T-helper 2 cell (primary cell): ENCODE data around the gene CHD2.
"Not testable (repeated sequence)": the region's sequence is repeated elsewhere in the genome, so short reads cannot be mapped to it uniquely, and the experiment has no call there.

ENCODE experiments used
- DNase-seq, 5 experiments: peaks; one replicate each; pipeline versions ENCODE4 v3.0.0 to v3.0.0-alpha.2; 2012 to 2022
- total RNA-seq, 2 donors: gene quantifications; one replicate each; lab custom pipeline; 2026; lab: John Stamatoyannopoulos, UW

The CHD2 gene
- 939 to 1,678 reads per million in 2 donors for total RNA-seq

DNA sequence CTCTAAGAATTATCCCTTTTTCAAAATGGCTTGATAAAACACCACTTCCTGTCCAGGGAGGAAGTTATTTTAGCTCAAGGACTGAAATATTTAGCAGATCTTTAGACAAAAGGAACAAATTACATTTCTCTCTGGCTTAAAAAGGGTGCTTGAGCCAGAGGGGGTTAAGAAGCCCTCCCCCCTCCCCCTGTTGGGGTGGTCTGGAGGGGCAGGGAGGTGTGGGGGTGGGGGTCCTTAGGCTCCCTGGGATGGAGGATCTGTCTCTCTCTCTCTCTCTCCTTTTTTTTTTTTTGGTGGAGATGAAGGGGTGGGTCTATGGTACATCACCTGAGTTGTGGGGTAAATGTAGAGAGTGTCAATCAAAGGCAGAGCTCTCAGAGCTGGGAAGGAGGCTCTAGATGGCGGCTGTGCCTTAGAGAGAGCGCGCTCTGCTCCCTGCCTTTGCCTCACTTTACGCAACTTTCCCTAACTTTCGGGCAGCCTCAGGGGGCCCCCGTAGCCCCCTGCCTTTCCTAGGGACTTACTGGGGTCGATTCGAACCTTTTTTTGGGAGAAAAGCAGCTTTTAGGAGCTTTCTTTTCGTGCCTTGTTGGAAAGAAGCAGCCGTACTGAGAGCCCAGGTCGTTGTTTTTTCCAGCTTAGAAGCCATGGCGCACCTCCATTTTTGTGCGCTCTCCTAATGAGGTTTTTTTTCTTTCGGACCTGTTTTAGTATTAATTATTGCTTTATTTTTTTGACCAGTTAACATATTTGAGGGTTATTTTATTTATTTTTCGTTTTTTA lies at the start of gene CHD2:
CHD2 (plus strand) TSS at position 377 of the 783 bp plus-strand sequence. CDS start 914 bp downstream, outside the sequence.
- DNase-seq, result peak; percentile 35 to 94 (median 64)

DNA sequence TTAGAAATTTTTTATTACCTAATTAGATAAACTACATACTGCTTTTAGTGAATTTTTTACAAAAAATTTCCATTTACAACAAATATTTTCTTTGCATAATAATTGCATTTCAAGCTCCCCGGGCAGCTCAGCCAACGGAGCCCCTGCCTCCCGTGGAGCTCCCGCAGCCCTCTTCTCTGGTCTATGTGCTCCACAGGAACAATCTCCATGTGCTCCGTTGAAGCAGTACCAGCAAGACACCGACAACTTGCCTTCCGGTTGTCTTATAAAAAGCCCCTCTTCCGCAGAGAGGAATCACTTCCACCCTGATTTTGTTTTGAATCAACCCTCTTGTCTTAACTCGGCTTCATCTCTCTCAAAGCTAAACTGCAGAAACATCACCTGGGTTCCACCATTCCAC lies 46.9 kb upstream of the CHD2 start:
- DNase-seq, result no peak

DNA sequence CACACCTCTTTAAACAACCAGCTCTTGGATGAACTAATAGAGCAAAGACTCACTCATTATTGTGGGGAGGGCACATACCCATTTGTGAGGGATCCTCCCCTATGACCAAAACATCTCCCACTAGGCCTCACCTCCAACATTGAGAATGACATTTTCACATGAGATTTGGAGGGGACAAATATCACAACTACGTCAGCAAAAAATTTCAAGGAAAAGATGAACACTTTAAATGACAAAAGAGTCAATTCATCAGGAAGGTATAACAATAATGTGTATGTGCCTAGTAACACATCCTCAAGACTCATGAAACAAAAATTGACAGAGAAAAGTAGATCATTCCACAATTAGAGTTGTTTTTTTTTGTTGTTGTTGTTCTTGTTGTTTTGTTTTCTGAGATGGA lies 38.4 kb upstream of the CHD2 start:
- no peak for DNase-seq

DNA sequence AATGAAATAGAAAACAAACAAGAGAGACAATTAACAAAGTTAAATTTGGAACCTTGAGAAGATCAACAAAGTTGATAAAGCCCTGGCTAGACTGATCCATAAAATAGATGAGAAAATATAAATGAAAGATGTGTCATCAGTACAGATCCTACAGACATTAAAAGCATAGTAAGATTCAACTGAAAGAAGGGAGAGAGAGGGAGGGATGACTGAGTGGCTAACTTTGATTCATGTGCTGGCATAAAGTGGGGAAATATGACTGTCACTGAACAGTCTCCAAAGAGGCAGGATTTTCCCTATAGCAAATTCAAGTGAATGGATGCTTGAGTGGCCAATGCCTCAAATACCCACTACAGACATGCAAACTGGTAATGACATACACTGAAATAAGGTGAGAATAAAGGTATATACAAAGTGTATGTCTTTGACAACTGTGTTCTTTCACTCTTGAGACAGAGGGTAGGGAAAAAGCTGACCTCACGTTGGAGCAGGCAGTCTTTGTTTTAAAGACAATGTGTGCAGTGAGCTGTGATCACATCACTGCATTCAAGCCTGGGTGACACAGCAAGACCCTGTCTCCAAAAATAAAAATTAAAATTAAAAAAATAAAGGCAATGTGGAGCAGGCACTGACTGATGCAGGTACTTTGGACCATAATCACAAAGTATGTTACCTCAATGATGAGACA lies 35.9 kb upstream of the CHD2 start:
- no peak for DNase-seq

DNA sequence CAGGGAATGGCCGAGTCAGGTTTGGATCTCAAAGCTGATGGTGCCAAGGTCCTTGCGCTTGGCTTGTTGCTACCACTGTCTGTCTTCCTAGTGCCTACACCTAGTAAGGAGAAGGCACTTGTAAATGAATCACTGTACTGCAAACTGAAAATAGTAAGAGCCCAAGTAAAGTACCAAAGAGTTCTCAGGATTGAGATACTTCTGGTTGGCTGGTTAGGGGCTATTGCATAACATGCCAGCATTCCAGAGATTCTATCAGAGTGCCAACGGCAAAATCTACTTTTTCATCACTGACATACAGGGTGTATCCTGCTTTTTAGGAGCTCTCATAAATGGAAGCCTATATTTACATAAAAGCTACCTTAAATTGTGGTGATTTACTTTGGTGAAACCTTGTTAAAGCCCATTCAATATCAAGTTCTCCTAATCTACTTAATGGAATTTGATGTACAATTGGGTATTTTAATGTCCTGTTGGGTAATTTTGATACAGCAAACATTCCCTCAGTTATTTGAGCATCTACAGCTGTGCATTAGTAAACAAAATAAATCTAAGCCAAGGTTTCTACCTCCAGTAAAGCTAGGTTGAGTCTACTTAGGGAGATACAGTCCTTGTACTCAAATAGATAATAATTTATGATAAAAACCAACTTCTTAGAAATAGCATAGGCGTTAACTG lies 30.7 kb upstream of the CHD2 start:
- DNase-seq, result no peak

DNA sequence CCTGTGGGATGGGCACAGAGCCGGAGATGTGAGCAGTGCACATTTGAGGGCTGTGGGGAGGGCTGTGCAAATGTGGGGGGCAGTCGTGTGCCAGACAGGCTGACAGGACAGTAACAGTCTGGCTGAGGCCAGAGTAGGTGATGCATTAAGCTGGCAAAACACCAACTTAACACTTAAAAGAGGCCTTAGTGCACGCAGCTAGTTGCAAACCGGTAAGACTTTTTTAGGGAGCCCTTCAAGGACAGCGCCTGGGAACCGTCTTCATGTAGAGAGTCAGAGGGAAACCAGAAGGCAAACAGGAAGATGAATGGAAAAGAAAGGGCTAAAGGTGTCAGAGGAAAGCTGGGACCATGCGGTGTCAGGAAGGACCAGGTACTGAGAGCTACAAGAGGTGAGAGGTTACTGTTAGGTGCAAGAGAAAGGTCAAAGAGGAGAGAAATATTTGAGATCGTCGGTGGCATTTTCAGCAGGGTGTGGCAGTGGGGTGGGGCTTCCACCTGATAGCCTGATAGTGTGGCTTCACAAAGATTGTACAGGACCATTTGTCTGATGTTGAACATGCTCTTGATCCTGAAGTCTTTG lies 30.0 kb upstream of the CHD2 start:
- DNase-seq, result no peak

DNA sequence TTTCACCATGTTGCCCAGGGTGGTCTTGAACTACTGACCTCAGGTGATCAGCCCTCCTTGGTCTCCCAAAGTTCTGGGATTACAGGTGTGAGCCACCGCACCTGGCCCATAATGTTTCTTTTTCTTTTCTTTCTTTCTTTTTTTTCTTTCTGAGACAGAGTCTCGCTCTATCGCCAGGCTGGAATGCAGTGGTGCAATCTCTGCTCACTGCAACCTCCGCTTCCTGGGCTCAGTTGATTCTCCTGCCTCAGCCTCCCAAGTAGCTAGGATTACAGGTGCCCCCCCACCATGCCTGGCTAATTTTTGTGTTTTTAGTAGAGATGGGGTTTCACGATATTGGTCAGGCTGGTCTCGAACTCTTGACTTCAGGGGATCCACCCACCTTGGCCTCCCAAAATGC lies 27.2 kb upstream of the CHD2 start:
- not testable (repeated sequence) for DNase-seq

DNA sequence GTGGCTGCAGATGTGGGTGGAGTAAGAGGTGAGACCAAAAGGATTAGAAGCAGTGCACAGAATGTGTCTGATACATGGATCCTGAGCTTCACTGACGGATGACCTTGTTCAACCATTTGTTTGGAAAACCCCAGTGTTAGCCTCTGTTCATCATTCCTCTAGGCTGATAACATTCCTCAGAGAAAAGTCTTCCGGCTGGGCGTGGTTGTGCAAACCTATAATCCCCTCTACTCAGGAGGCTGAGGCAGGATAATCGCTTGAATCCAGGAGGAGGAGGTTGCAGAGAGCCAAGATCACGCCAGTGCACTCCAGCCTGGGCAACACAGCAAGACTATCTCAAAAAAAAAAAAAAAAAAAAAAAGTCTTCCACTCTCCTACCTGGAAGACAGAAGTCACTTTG lies 23.1 kb upstream of the CHD2 start:
- DNase-seq, result no peak

DNA sequence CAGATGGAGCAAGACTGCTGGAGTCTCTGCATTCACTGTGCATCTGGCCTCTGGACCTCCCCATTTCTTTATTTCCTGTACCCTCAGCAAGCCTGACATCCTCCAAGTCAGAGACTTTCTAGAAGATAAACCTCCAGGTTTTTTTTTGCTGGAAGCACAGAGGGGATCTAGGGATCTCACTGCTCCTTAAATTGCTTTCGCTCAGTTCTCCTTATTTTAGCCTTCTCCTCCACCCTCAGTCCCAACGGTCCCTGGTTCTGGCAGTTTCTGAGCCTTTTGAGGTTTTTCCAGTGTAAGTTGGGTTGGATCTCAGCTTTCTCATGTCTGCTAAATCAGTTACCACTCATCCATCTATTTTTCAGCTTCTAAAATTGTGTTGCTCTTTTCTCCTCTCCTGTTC lies 22.7 kb upstream of the CHD2 start:
- DNase-seq, result no peak

DNA sequence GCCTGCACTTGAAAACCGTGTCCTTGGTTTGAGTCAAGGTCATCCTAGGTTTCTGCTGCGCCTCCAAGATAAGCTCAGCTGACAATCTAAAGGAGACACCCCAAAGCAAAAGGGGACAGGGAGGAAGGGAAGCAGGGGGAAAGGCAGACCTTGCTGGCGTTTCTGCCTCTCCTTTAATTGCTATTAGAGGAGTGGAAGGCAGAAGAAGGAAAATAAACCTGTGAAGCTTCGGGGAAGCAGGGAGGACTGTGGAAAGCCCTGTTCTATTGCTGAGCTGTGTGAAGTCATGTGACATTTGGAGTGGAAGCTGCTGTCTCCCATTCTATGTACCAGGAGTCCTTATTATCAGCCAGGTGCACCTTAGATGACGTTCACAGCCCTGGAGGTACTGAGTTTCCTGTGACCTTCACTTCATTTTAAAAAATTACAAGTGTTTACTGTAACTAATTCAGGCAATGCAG lies 21.5 kb upstream of the CHD2 start:
- DNase-seq, result no peak

DNA sequence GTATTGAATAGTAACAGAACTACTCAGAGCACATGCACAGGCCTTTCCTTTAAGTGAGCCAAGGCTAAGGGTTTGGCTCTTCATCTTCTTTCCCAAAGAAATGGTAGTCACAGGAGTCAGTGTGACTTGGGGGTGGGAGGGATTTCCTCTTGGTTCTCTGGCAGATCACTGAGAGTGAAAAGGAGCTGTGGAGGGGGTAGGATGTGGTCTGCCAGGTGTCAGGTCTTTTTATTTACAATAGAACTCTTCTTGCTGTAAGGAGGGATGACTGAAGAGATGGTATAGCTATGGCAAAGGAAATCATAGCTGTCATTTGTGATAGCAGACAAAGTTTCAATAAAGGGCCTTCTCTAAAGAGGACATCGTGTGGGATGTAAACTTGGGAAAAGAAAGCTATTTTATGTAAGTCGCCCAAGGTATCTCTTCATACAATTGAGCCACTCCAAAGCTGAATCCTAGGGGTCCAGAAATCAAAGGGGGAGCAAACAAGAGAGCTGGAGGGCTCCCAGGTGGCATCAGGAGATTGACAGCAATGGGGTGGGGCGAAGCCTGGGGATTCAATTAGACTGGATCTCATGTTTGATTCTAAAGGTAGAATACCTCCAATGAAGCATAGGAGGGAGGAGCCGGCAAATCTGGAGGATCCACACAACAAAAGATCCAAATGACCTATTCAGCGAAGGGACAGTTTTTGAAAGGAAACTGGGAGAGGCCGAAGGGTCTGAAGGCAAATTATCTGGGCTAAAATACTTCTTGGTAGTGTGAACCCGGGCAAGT lies 20.0 kb upstream of the CHD2 start:
- DNase-seq, result peak in 2 of 5 experiments; percentile 37 to 73

DNA sequence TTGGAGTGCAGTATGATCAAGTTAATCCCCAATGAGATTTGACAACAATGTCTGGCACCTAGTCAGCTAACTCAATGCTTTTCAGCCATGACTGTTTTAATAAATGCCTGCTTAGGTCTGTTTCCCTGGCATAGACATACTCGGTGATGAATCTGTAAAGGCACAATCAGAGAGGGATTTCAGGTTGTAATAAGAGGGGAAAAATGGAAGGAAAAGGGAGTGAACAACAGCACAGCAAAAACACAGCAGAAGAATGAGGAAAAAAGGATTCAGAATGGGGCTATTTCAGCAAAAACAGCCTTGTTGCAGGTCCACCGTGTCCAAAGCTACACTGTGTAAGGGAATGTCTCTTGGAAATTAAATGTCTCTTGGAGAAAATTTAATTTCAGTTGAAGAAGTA lies 19.3 kb upstream of the CHD2 start:
- DNase-seq, result no peak

DNA sequence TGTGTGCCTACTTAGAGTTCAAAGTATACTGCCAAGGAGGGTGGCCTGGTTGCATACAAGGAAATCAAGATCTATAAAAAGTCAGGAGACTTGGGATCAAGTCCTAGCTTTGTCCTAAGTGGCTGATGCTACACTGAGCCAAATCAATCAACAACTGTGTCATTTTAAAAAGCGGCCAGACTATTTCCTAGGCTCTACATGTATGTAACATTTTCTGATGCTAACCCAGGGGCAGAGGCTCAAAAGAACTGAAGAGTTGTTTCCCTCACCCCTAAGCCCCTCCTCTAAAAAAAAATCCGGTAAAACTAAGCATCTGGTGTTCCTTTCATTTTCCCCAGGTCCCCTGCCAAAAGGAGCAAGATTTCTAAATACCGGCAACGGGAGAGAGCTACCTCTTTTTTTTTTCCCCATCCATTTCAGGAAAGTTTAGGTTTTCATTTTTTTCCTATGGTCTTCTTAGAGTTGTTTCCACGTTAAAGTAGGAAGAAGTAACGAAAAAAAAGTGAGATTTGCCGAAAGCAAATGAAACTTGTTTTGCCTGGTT lies 18.8 kb upstream of the CHD2 start:
- peak in 1 of 5 experiments; percentile 52 for DNase-seq

DNA sequence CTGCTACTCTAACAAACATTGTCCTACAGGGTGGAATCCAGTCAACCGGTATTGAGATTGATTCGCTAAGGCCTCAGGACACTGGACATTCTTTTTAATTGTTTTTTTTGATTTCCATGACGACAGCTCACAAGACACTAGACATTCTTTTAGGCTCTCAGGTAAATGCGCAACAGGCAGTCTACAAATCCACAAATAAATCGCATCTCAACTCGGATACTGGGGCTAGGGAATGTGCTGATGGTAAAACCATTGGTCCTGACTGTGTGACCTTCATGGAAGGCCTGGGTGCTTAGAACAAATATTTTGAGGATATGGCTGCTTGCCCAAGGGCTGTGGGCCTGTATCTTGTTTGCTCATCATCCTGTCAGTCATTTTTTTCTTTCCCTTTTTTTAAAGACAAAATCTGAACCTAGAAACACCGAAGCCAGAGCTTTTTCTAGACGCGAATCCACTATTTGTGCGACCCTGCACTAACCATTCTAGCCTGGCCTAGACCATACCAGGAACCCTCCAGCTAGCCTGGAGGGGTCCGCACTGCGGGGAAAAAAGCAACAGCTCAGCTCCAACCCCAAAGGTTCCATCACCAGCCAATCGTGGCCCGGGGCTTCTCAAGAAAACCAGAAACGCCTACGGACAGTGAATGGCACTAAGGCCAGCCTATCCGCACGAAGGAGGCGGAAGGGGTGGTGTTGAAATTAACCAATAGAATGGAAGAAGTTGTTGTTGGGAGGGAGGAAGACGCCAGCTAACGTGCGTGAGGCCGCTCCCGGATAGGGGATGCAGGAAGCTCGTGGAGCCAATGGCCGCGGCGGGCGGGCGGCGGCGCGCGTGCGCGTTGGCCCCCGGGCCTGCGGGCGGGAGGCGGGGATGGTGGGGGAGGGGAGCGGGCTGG lies 18.1 kb upstream of the CHD2 start:
- peak; percentile 95 to 100 (median 97) for DNase-seq

DNA sequence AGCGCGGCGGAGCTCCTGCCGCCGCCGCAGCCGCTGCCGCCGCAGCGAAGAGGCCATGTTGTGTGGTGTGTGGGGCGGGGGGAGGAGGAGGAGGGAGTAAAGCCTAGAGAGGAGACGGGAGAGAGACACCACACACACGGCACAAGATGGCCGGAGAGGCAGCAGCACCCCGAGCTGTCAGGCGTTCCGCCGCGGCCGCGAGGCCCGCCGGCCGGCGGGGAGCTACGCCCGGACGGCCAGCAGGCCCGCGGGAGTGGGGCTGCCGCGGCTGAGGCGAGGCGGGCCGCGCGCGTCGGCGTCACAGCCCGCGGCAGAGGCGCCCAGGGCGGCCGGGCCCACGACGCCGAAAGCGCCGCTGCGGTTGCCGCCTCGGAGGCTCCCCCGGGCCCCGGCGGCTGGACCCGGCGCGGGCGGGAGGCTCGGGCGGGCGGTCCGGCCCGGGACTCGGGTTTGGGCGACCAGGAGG lies 17.4 kb upstream of the CHD2 start:
- no peak for DNase-seq

DNA sequence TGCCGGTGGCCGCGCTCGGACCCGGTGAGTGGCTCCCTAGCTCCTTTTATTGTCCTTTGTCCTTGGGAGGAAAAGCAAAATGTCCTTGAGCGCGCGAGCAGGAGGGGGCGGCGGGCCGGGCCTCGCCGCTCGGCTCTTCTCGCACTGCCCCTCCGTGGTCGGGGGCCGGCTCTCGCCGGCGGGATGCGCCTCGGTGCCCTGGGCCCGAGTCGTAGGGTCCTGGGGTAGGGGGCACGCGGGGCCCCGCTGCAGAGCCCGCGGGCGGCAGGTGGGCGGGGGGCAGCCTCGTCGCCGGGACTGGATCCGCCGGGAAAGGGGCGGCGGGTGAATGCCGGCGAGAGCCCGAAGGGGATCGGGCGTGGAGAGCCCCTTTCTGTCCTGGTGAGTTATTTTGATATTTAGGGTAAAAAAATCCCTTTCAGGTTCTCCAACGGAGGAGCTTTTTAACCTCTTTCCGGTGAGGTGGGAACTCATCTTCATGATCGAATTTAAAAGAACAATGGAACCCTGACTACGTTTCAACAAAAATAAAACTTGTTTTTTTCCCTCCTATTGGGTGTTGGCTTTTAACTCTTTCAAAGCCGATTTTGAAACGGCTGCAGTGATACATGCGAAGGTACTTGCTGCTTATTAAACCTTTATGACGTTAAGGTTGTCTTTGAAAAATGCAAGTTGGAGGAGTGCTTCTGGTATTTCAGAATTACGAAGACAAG lies 16.8 kb upstream of the CHD2 start:
- peak; percentile 13 to 76 (median 33) for DNase-seq

DNA sequence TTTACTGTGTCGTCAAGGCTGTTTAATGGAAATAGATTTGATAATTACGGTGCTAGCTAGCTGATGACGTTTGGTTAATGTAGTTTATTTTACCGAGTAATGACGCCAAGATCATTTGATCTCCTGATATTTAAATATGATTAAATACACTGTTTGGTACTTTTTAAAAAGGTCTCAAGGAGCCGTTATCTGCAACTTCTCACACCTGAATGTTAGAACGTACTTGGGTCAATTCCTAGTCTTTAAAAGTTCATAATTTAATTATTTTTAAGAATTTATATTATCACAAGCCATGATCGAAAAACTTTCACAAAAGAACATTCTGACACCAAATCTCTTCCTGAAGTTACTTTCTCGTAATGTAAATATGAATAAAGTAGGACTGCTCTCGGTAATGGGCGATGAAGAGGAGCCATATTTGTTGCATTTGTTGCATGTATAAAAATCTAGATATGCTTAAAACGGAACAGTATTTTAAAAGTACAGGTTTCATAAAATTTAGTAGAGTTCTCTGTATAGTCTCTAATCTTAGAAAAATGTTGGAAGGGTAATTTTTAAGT lies 16.2 kb upstream of the CHD2 start:
- DNase-seq, result peak in 1 of 5 experiments; percentile 37

DNA sequence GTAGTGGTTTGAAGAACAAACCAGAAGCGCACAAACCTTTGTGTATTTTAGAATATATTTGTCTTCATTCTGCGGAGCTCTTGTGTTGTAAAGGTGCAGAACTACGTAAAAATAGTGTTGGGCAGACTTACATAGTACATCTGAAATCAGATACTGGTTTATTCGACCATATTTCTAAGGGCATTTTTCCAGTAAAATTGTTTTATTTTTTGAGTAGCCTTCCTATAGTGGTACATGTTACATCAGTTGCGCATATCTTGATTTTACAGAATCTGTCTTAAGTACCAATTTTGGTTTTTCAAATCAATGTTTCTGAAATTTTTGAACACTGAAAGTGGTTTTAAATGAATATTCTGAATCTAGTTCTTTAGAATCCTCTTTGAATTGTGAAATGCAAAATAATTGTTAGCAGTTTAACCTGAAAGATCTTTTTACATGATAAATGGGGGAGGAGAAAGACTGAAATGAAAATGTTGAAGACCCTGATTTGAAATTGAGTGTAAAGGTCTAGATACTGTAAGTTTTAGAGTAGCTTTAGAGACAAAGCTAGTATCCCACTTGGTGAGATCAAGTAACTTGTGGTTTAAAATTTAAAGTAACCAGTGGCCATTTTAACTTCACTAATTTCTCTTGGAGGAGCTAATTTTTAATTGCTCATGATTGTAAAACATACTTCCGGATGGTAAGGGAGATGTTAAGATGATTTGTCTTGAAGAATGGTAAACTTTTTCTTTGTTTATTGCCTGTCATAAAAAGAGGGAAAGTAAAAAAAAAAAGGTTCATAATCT lies 15.5 kb upstream of the CHD2 start:
- peak in 1 of 5 experiments; percentile 77 for DNase-seq
